C4-2B (cell line): ENCODE results near the gene OR2A2.

Experiments
- ZFX ChIP-seq: fragments of 450-650 bp; IDR thresholded peaks from 2 replicates; pipeline ENCODE4 v1.6.1; 2017
- TF ChIP-seq, protein P1 (sequence below): fragments of 450-650 bp; conservative IDR thresholded peaks from 2 replicates; pipeline ENCODE4 v1.5.1; 2017; ENCODE audit warnings: mild to moderate bottlenecking

DNA sequence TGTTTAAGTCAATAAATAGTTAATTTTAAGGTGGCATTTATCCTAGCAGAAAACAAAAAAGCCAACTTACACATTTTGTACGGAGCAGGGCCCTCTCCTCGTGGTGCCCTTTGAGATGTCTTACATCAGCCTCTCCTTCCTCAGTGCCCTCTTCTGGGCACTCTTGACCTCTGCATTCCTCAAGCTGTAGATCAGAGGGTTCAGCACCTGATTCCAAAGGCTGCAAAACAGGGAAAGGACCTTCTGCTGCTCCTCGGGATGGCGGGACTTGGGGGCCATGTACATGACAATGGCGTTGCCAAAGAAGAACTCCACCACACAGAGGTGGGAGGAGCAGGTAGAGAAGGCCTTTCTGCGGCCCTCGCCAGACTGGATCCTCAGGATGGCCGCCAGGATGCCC lies 9.0 kb downstream of the OR2A2 start:
- TF ChIP-seq, protein P1, sequence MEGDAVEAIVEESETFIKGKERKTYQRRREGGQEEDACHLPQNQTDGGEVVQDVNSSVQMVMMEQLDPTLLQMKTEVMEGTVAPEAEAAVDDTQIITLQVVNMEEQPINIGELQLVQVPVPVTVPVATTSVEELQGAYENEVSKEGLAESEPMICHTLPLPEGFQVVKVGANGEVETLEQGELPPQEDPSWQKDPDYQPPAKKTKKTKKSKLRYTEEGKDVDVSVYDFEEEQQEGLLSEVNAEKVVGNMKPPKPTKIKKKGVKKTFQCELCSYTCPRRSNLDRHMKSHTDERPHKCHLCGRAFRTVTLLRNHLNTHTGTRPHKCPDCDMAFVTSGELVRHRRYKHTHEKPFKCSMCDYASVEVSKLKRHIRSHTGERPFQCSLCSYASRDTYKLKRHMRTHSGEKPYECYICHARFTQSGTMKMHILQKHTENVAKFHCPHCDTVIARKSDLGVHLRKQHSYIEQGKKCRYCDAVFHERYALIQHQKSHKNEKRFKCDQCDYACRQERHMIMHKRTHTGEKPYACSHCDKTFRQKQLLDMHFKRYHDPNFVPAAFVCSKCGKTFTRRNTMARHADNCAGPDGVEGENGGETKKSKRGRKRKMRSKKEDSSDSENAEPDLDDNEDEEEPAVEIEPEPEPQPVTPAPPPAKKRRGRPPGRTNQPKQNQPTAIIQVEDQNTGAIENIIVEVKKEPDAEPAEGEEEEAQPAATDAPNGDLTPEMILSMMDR: peak; percentile 8; the same call in 1 of the 2 replicates
- no peak for TF ChIP-seq ZFX
